NCI-H2227 (cell line): Measurements from ENCODE around the gene TREML1.

ENCODE experiments used
- DNase-seq: peaks from one replicate; lab custom pipeline; 2025; ENCODE audit not compliant: unreplicated experiment; lab: John Stamatoyannopoulos, UW

TREML1 gene

GRCh38 chr6:41179163-41179562, 25.0 kb upstream of the TREML1 start:
- DNase-seq = no peak

GRCh38 chr6:41177695-41178094, 23.5 kb upstream of the TREML1 start:
- DNase-seq = no peak

- no peak for DNase-seq
Measured at GRCh38 chr6:41177287-41177686, 23.1 kb upstream of the TREML1 start.

- no peak for DNase-seq
Measured at GRCh38 chr6:41176189-41176588, 22.0 kb upstream of the TREML1 start.

GRCh38 chr6:41175084-41175483, 20.9 kb upstream of the TREML1 start:
- DNase-seq = no peak

- no peak for DNase-seq
Measured at GRCh38 chr6:41174610-41175009, 20.5 kb upstream of the TREML1 start.

- no peak for DNase-seq
Measured at GRCh38 chr6:41171908-41172307, 17.8 kb upstream of the TREML1 start.

- DNase-seq = no peak
Measured at GRCh38 chr6:41170547-41171160, 16.5 kb upstream of the TREML1 start.

GRCh38 chr6:41167173-41167963, 13.2 kb upstream of the TREML1 start:
- DNase-seq = no peak

GRCh38 chr6:41164551-41165120, 10.5 kb upstream of the TREML1 start:
- DNase-seq = no peak

- DNase-seq = no peak
Measured at GRCh38 chr6:41163419-41163717, 9.2 kb upstream of the TREML1 start.

- no peak for DNase-seq
Measured at GRCh38 chr6:41162687-41163418, 8.7 kb upstream of the TREML1 start, which contains the start of gene TREM2. Gene TREM2, minus strand, starts transcription at chr6:41163116. Its CDS starts 34 bp downstream, at chr6:41163082.

GRCh38 chr6:41161851-41162552, 7.9 kb upstream of the TREML1 start:
- no peak for DNase-seq

- no peak for DNase-seq
Measured at GRCh38 chr6:41161380-41161779, 7.2 kb upstream of the TREML1 start.

- no peak for DNase-seq
Measured at GRCh38 chr6:41160933-41161332, 6.8 kb upstream of the TREML1 start.

- DNase-seq = no peak
Measured at GRCh38 chr6:41159415-41160082, 5.4 kb upstream of the TREML1 start.

- no peak for DNase-seq
Measured at GRCh38 chr6:41157323-41157722, 3.2 kb upstream of the TREML1 start.

- DNase-seq = no peak
Measured at GRCh38 chr6:41156771-41157170, 2.6 kb upstream of the TREML1 start.

- DNase-seq = no peak
Measured at GRCh38 chr6:41156001-41156400, 1.9 kb upstream of the TREML1 start.

- DNase-seq = no peak
Measured at GRCh38 chr6:41155132-41155805, 1.1 kb upstream of the TREML1 start.
